ENCODE measurements around the gene CSMD2.

CSMD2 gene

GRCh38 chr1:33586795-33587194, 578.2 kb downstream of the CSMD2 start:
- no peak overlapping the region for H3K4me3 ChIP-seq (ENCODE audit: low read length)
- TF ChIP-seq, protein P1, sequence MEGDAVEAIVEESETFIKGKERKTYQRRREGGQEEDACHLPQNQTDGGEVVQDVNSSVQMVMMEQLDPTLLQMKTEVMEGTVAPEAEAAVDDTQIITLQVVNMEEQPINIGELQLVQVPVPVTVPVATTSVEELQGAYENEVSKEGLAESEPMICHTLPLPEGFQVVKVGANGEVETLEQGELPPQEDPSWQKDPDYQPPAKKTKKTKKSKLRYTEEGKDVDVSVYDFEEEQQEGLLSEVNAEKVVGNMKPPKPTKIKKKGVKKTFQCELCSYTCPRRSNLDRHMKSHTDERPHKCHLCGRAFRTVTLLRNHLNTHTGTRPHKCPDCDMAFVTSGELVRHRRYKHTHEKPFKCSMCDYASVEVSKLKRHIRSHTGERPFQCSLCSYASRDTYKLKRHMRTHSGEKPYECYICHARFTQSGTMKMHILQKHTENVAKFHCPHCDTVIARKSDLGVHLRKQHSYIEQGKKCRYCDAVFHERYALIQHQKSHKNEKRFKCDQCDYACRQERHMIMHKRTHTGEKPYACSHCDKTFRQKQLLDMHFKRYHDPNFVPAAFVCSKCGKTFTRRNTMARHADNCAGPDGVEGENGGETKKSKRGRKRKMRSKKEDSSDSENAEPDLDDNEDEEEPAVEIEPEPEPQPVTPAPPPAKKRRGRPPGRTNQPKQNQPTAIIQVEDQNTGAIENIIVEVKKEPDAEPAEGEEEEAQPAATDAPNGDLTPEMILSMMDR (conservative IDR thresholded peaks at IDR 0.05; ENCODE audit: low read length) = no peak
- DNase-seq (ENCODE audit: low read depth) = no peak

GRCh38 chr1:33586106-33586505, 578.9 kb downstream of the CSMD2 start:
- DNase-seq (ENCODE audit: low read depth) = peak; percentile 28
- TF ChIP-seq, protein P1 (conservative IDR thresholded peaks at IDR 0.05; ENCODE audit: low read length) = no peak
- no peak overlapping the region for H3K4me3 ChIP-seq (ENCODE audit: low read length)

- H3K4me3 ChIP-seq (ENCODE audit: low read length) = no peak overlapping the region
- DNase-seq (ENCODE audit: low read depth) = no peak
- TF ChIP-seq, protein P1 (conservative IDR thresholded peaks at IDR 0.05; ENCODE audit: low read length) = no peak
Measured at GRCh38 chr1:33583567-33583966, 581.5 kb downstream of the CSMD2 start.

DNA sequence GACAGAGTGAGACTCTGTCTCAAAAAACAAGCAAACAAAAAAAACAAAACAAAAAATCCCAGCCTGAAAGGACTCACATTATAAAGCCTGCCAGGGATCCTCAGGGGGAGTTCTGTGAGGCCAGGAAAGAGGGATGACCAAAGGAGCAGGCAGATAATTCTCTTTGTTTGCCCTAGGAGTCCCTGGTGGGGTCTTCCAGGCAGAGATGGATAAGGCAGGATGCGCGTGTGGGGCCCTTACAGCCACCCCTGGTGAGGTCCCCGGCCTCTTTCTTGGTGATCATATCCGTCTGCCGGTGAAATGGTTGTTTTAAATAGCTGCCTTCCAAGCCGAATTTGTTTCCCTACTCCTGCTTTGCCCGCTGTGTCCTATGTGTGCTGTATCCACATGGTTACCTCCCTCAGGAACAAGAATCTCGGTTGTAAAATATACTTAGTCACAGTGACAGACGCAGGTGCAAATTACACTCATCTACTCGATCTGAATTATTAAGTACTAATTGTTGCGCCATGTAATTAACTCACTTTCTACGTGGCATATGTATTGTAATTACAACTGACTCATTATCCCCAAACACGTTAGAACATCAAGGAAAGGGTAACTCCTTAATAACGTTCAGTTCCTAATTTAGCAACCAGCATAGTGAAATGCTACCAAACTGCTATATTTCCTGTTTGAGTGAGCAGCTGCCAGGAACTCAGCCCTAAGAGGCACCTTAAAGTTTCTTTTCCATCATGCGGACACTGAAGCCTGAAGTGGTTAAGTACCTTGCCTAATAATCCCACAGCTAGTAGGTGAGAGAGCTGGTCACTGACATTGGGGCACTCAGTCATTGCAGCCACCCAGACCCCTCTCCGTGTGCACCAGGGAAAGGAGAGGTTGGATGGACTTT, 586.2 kb downstream of the CSMD2 start:
- H3K4me3 ChIP-seq (ENCODE audit: low read length) = no peak overlapping the region
- TF ChIP-seq, protein P1 (conservative IDR thresholded peaks at IDR 0.05; ENCODE audit: low read length) = no peak
- no peak for DNase-seq (ENCODE audit: low read depth)

GRCh38 chr1:33577663-33578062, 587.4 kb downstream of the CSMD2 start:
- no peak overlapping the region for H3K4me3 ChIP-seq (ENCODE audit: low read length)
- TF ChIP-seq, protein P1 (conservative IDR thresholded peaks at IDR 0.05; ENCODE audit: low read length) = no peak
- DNase-seq (ENCODE audit: low read depth) = no peak

GRCh38 chr1:33576821-33577599, 588.0 kb downstream of the CSMD2 start:
- DNase-seq (ENCODE audit: low read depth) = no peak
- TF ChIP-seq, protein P1 (conservative IDR thresholded peaks at IDR 0.05; ENCODE audit: low read length) = no peak
- no peak overlapping the region for H3K4me3 ChIP-seq (ENCODE audit: low read length)

Data from AG10803 (cell line).